Measurements from ENCODE around the gene C3orf18. TPM values are rescaled to one million over a fixed set of nuclear protein-coding genes. Genes with fewer than 3 reads are reported as not detected.

C3orf18 gene
- total and polyA plus RNA-seq, 10 of the 15 experiments (the other 5 are each of a cell fraction or from before 2014, with no cell fraction given), result 0.06 to 3.2 (median 0.66) TPM

GRCh38 chr3:50512131-50512530, 55.4 kb downstream of the C3orf18 start:
- in situ Hi-C loops (cut with MboI) (no loop called here), intact Hi-C loops (cut with micrococcal nuclease; ENCODE audit: unreplicated experiment) (no loop called here)
- no peaks in the 10 kb centered on the region for H3K4me1 ChIP-seq (ENCODE audit: control insufficient read depth, insufficient read depth, low read length)
- DNase-seq (ENCODE audit: low read depth, low spot score) (no peak), FAIRE-seq (no peak), ATAC-seq (no peak)
- H3K9ac ChIP-seq (ENCODE audit: control insufficient read depth, insufficient read depth, low read length), result no peak overlapping the region
- no peaks in the 10 kb centered on the region for H3K79me2 ChIP-seq (ENCODE audit: control insufficient read depth, insufficient read depth, low read length)
- RAD21 ChIA-PET (ENCODE audit: unreplicated experiment), result no interaction called here
- H3K27me3 ChIP-seq (replicated peaks in 1 of 2; ENCODE audit: control insufficient read depth in 2 of 2, insufficient read depth in 2 of 2, low read length in 1 of 2), result peaks cover 0 to 10% of the 10 kb centered on the region in 2 experiments
- CTCF ChIA-PET, result interaction anchor here (0.9 to 1.0 kb wide), 2 partner anchors 30 to 32 kb away, joined by 3 read pairs; no protein-coding TSS in a partner anchor
- WGBS (ENCODE audit: insufficient coverage, insufficient replicate concordance, low lambda C conversion rate, missing lambda C conversion rate), result 25% methylated on average over 3 of the region's 3 CpGs
- H3K36me3 ChIP-seq (ENCODE audit: control insufficient read depth in 2 of 2, insufficient read depth in 2 of 2, low read length in 1 of 2), result no peaks in the 10 kb centered on the region
- TF ChIP-seq ZNF207 (IDR thresholded peaks at IDR 0.05; ENCODE audit: borderline replicate concordance) (no peak), ZNF622 (IDR thresholded peaks at IDR 0.05) (no peak), ATF3 (IDR thresholded peaks at IDR 0.05; ENCODE audit: borderline replicate concordance, extremely low read depth, low read depth, low read length) (no peak), NBN (IDR thresholded peaks at IDR 0.05) (no peak), CEBPB (IDR thresholded peaks at IDR 0.05; ENCODE audit: borderline replicate concordance in 1 of 2, low read depth in 2 of 2, low read length in 2 of 2) (no peak), IRF5 (IDR thresholded peaks at IDR 0.05; ENCODE audit: borderline replicate concordance) (no peak), ZBED1 (IDR thresholded peaks at IDR 0.05; ENCODE audit: borderline replicate concordance) (no peak), HDAC2 (IDR thresholded peaks at IDR 0.05) (no peak), CTCF (IDR thresholded peaks at IDR 0.05 in 2 of 3, conservative IDR thresholded peaks at IDR 0.05 in 1 of 3; ENCODE audit: control insufficient read depth in 2 of 3, extremely low read depth in 1 of 3, insufficient read depth in 1 of 3, low read depth in 3 of 3, low read length in 3 of 3) (no peak), E2F8 (IDR thresholded peaks at IDR 0.05; ENCODE audit: low read depth, partially characterized antibody) (no peak), HCFC1 (IDR thresholded peaks at IDR 0.05; ENCODE audit: low read length) (no peak), NFXL1 (IDR thresholded peaks at IDR 0.05; ENCODE audit: borderline replicate concordance) (no peak), RB1 (IDR thresholded peaks at IDR 0.05; ENCODE audit: borderline replicate concordance) (no peak), ATF7 (IDR thresholded peaks at IDR 0.05; ENCODE audit: low read depth) (no peak), SMC3 (IDR thresholded peaks at IDR 0.05; ENCODE audit: borderline replicate concordance, low read length) (no peak), BCL3 (IDR thresholded peaks at IDR 0.05; ENCODE audit: borderline replicate concordance, insufficient read depth, low read depth, low read length, poor library complexity, severe bottlenecking) (no peak)
- POLR2A ChIA-PET, result no interaction called here
- H3K4me3 ChIP-seq, result no peak overlapping the region
- H3K4me2 ChIP-seq (ENCODE audit: control insufficient read depth, insufficient read depth), result no peak overlapping the region
- H4K20me1 ChIP-seq (ENCODE audit: control insufficient read depth, insufficient read depth), result no peaks in the 10 kb centered on the region
- no peak overlapping the region for H2AFZ ChIP-seq (ENCODE audit: control insufficient read depth, low read depth, low read length)
- SMC1A ChIA-PET (ENCODE audit: uncharacterized antibody, unreplicated experiment), result no interaction called here
- no TSS peak for BruUV-seq (replicated peaks)
- no peaks in the 10 kb centered on the region for H3K9me3 ChIP-seq (replicated peaks; ENCODE audit: control insufficient read depth, insufficient read depth, low read length)
- no peak overlapping the region for H3K27ac ChIP-seq (ENCODE audit: control insufficient read depth, insufficient read depth)
